GM10248 (cell line): ENCODE measurements around the gene GSK3A.

Source experiments
- CTCF ChIA-PET: fragments of 300-600 bp; sonication (Branson Sonifier 250); formaldehyde crosslinking; extraction: SDS; loops from one replicate; lab custom pipeline; 2021; ENCODE audit warnings: antibody characterized with exemption; lab: Yijun Ruan, JAX
- POLR2A ChIA-PET: fragments of 350-650 bp; sonication (Branson Sonifier 250); formaldehyde crosslinking; extraction: SDS; loops from one replicate; lab custom pipeline; 2020; ENCODE audit warnings: antibody characterized with exemption; lab: Yijun Ruan, JAX
- DNase-seq: peaks from one replicate; pipeline ENCODE4 v3.0.0; 2012; ENCODE audit errors: extremely low spot score
- CTCF ChIP-seq: IDR thresholded peaks from 2 replicates; pipeline ENCODE4 v1.5.1; 2012; ENCODE audit warnings: mild to moderate bottlenecking, low read depth; ENCODE audit errors: extremely low read depth, missing control alignments, control extremely low read depth

GSK3A gene

GRCh38 chr19:42203700-42204099 lies 38.7 kb downstream of the GSK3A start:
- no peak for TF ChIP-seq CTCF
- no peak for DNase-seq
- CTCF ChIA-PET, result no interaction called here
- POLR2A ChIA-PET, result no interaction called here

- ChIA-PET POLR2A (interaction anchor here (1.1 kb wide), 1 partner anchor 12 kb away, joined by 3 read pairs; no protein-coding TSS in a partner anchor), CTCF (interaction anchor here (1.9 kb wide), 1 partner anchor 14 kb away, joined by 6 read pairs; no protein-coding TSS in a partner anchor)
- no peak for DNase-seq
Measured at GRCh38 chr19:42202290-42202880, 40.0 kb downstream of the GSK3A start.

GRCh38 chr19:42201489-42202289 lies 40.7 kb downstream of the GSK3A start:
- no peak for TF ChIP-seq CTCF
- ChIA-PET CTCF (interaction anchor here (1.9 kb wide), 1 partner anchor 15 kb away, joined by 6 read pairs; no protein-coding TSS in a partner anchor), POLR2A (interaction anchor here (1.1 kb wide), 1 partner anchor 13 kb away, joined by 3 read pairs; no protein-coding TSS in a partner anchor)
- DNase-seq, result peak; percentile 85

More at GRCh38 chr19:42202290-42202880, 40.0 kb downstream of the GSK3A start:
- TF ChIP-seq CTCF, result no peak

GRCh38 chr19:42200116-42200715 lies 42.2 kb downstream of the GSK3A start:
- ChIA-PET POLR2A (no interaction called here), CTCF (interaction anchor here (1.0 to 2.3 kb wide), 4 partner anchors 12 to 68 kb away, joined by 3 to 8 read pairs (median 4); partner anchors contain the start of gene POU2F2)
- no peak for DNase-seq
- TF ChIP-seq CTCF, result no peak

GRCh38 chr19:42199440-42200115 lies 42.8 kb downstream of the GSK3A start:
- CTCF ChIA-PET, result interaction anchor here (1.0 to 2.3 kb wide), 5 partner anchors 11 to 90 kb away, joined by 3 to 8 read pairs (median 5); partner anchors contain the start of gene POU2F2
- DNase-seq, result peak; percentile 84
- POLR2A ChIA-PET, result no interaction called here
- TF ChIP-seq CTCF, result peak; percentile 57
